HG03575 (cell line): ENCODE measurements around the gene IQSEC3.
"Not testable (repeated sequence)": the region's sequence is repeated elsewhere in the genome, so short reads cannot be mapped to it uniquely, and the experiment has no call there.

Experiments
- ATAC-seq: cut with Tn5 transposase; IDR thresholded peaks from one replicate; pipeline ENCODE4 v1.9.1; 2021; ENCODE audit not compliant: unreplicated experiment, insufficient number of reproducible peaks, low FRiP score; ENCODE audit errors: extremely low read depth

IQSEC3 gene

DNA sequence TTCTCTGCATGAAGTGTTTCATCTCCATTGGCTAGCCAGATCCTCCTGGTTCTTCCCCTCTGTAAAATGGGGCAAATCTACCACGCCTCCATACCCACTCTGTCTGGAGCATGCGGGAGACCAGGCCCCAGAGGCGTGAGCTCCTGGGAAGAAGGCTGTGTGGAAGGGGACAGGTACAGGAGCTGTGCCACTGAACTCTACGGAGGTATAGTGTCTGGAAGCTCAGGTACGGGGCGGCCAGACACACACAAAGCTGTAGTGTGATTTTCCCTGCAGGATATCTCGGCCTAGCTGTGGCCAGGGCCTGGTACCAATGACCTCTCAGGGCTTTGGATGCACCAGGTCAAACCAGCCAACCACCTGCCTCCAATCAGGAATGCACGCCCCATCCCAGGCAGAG is 10.0 kb downstream of the IQSEC3 start:
- ATAC-seq = not testable (repeated sequence)

DNA sequence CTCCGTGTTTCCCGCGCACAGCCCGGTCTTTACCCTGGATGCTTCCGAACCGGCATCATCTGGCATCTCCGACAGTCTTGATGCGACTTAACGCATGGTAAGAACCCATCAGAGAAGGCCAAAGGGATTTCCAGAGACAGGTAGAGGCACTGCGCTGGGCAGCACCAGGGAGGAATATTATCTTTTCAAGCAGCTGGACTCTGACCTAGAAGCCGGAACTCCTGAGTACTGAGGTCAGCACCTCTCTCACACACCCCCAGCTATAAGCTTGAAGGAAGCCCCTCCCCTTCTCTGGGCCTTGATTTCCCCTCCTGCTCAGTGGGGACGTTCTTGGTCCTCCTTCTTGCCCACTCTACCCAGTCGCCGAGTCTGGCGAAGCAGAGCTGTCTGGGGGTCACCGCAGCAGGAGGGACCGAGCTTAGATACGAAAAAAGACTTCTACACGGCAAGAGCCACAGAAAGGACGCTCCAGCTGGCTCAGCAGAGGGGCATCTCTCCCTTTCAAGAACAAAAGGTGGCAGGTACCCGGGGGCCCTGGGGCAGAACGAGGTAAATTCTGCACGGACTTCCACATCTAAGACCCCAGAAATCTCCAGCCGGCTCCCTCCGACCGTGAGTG is 10.6 kb downstream of the IQSEC3 start:
- not testable (repeated sequence) for ATAC-seq

GRCh38 chr12:77769-78383 is 11.3 kb downstream of the IQSEC3 start:
- not testable (repeated sequence) for ATAC-seq

DNA sequence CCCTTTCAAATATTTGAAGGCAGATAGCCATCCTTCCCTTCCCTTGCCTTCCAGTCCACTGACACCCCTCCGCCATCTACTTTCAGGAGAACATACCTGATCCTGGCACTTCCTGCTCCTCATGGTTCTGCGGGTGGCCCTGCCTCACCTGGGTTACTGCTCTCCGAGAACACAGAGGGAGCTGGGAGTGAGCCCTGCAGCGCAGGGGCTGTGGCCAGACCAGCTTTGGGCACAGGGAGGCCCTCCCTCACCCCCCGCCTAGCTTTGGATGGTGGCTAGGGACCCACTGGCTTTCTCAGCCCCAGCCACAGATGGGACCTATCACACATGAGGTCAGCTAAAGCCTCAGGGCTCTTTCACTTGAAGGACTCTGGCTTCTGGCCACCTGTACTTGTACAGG is 12.4 kb downstream of the IQSEC3 start:
- ATAC-seq = no peak

- no peak for ATAC-seq
Observed at GRCh38 chr12:80681-81190, 14.2 kb downstream of the IQSEC3 start.

DNA sequence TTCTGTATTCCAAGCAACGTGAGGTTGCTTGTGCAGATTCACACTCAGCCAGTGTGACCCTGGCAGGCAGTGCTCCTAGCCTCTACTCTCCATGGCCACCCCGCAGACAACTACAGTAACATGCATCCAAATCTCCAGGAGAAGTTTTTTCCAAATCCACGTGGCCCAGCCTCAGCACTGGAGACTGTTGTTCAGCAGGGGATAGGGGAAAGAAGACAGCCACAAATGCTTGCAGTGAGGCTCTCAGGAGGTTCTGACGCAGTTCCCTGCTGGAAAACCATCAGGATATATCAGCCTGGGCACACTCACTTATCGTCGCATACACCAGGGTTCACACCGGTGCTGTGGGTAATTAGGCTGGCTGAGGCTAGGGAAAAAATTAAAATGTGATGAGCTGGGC is 16.2 kb downstream of the IQSEC3 start:
- ATAC-seq = no peak

DNA sequence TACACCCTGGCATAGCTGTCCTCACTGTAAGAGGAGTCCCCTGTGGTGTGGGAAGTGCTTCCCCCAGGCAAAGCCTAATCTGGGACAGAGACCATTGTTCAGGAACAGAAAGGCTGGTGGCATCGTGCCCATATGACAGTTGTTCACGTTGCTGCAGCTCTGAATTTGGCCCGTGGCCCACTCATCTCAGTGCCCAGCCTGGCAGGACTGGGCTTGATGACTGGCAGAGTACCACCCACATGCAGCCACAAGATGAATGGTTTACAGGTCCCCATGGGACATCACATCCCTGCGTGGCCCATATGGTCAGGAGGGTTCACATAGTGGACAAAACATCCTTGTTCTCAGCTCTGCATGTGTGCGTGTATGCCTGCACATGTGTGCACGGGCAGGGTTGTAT is 17.5 kb downstream of the IQSEC3 start:
- ATAC-seq = no peak

GRCh38 chr12:85191-85666 is 18.7 kb downstream of the IQSEC3 start:
- ATAC-seq = no peak

GRCh38 chr12:87315-87714 is 20.7 kb downstream of the IQSEC3 start:
- no peak for ATAC-seq

DNA sequence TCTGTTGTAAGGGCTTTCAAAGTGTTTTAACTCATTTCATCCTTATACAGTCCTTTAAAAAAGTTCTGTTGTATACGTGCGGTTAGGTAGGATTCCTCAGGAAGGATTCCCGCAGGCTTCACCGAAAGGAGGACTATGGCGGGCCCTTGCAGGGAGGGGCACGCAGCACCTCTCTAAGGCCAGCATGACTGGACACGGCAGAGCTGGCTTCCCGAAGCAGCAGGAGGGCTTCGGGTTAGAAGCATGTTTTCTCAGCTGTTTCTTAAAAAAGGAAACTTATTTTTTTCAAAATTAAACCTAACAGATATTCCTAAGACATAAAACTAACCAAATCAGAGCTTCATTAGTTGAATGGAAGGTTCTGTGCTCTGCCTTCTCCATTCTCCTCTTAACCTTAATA is 21.3 kb downstream of the IQSEC3 start:
- ATAC-seq = no peak

GRCh38 chr12:89653-90052 is 23.1 kb downstream of the IQSEC3 start:
- ATAC-seq = no peak

- no peak for ATAC-seq
Observed at GRCh38 chr12:91213-91612, 24.6 kb downstream of the IQSEC3 start.

- ATAC-seq = no peak
Observed at GRCh38 chr12:93266-94005, 26.9 kb downstream of the IQSEC3 start.

DNA sequence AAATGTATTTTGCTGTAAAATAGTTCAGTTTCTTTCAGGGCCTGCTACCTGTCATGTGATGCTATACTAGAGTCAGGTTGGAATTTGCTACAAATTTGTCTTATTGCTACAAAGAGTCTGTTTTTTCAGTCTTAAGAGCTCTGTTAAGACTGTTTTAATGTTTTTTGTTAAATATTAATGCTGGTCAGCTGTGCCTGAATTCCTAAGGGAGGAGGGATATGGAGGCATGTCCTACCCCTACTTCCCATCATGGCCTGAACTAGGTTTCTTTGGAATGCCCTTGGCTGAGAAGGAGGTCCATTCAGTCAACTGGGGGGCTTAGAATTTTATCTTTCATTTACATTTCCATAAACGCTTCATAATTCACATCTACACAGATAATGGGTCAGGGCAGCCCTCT is 30.0 kb downstream of the IQSEC3 start:
- ATAC-seq = no peak

DNA sequence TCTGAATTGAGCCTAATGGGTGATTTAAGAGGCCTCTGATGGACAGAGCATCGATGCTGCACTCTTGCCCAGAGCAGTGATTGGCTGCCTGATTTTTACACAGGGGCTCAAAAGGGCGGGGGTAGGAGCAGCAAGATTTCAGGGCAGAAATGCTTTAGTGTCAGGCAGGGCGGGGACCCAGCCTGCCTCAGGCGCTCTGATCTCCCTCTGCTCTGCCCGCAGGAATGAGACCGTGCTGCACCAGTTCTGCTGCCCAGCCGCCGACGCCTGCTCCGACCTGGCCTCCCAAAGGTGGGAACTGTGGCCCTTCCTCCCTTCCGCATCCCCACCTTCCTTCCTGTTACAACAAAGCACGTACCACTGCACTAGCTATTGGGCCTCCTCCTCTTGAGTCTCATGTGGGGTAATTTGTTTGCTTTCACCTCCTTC is 32.4 kb downstream of the IQSEC3 start:
- ATAC-seq = no peak

DNA sequence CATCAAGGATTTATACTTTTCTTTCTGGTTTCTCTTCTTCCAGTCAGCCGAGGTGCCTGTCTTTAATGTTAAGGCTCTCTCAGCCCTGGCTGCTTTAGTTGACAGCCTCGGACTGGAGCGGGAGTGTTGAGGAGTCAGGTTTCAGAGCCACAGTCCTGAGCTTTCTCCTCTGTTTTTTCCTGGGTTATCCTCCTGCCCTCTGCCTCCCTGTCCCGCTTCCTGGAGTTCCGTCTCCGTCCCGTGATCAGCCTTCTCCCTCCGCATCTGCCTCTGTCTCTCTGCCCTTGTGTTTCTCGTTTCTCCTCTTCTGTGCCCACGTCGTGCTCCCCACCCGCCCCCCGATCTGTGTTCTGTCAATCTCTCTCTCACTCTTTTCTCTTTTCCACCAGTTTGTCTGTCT is 33.0 kb downstream of the IQSEC3 start:
- no peak for ATAC-seq

GRCh38 chr12:101969-102878 is 35.7 kb downstream of the IQSEC3 start:
- no peak for ATAC-seq

GRCh38 chr12:102879-103168 is 36.3 kb downstream of the IQSEC3 start:
- no peak for ATAC-seq
